UCSD-AML1 (cell line): ENCODE measurements around the gene SYNDIG1.

Experiments used
- DNase-seq: peaks from one replicate; lab custom pipeline; 2025; ENCODE audit not compliant: unreplicated experiment; lab: John Stamatoyannopoulos, UW

The SYNDIG1 gene

GRCh38 chr20:24685736-24686135, 216.3 kb downstream of the SYNDIG1 start:
- no peak for DNase-seq

GRCh38 chr20:24686156-24686555, 216.7 kb downstream of the SYNDIG1 start:
- DNase-seq = no peak

GRCh38 chr20:24690408-24690807, 221.0 kb downstream of the SYNDIG1 start:
- DNase-seq = no peak

- DNase-seq = no peak
Measured at GRCh38 chr20:24691901-24692351, 222.5 kb downstream of the SYNDIG1 start.

- DNase-seq = no peak
Measured at GRCh38 chr20:24692446-24693200, 223.2 kb downstream of the SYNDIG1 start.

- DNase-seq = no peak
Measured at GRCh38 chr20:24693466-24694156, 224.2 kb downstream of the SYNDIG1 start.

GRCh38 chr20:24694157-24694726, 224.8 kb downstream of the SYNDIG1 start:
- DNase-seq = no peak

- DNase-seq = no peak
Measured at GRCh38 chr20:24694727-24695528, 225.5 kb downstream of the SYNDIG1 start.

- DNase-seq = no peak
Measured at GRCh38 chr20:24695529-24696225, 226.2 kb downstream of the SYNDIG1 start.

GRCh38 chr20:24696396-24696795, 227.0 kb downstream of the SYNDIG1 start:
- DNase-seq = no peak

- DNase-seq = no peak
Measured at GRCh38 chr20:24697411-24697810, 228.0 kb downstream of the SYNDIG1 start.

GRCh38 chr20:24698189-24698588, 228.8 kb downstream of the SYNDIG1 start:
- DNase-seq = no peak

- DNase-seq = no peak
Measured at GRCh38 chr20:24698706-24699206, 229.3 kb downstream of the SYNDIG1 start.

GRCh38 chr20:24699321-24700165, 230.1 kb downstream of the SYNDIG1 start:
- no peak for DNase-seq

GRCh38 chr20:24700166-24700860, 230.9 kb downstream of the SYNDIG1 start:
- DNase-seq = no peak

- no peak for DNase-seq
Measured at GRCh38 chr20:24701027-24701426, 231.6 kb downstream of the SYNDIG1 start.

- no peak for DNase-seq
Measured at GRCh38 chr20:24701668-24702067, 232.2 kb downstream of the SYNDIG1 start.

GRCh38 chr20:24702501-24703283, 233.3 kb downstream of the SYNDIG1 start:
- DNase-seq = no peak
